Neutrophil (primary cell): Measurements from ENCODE around the gene PARP16.

ENCODE experiments used
- H3K27ac ChIP-seq: fragments of 200-600 bp; sonication (generic); 2 replicates; pipeline ENCODE4 v1.5.1; 2016; ENCODE audit warnings: mild to moderate bottlenecking, moderate library complexity
- H3K27me3 ChIP-seq: fragments of 200-600 bp; sonication (generic); 2 replicates; pipeline ENCODE4 v1.6.0; 2016; ENCODE audit warnings: mild to moderate bottlenecking
- H3K36me3 ChIP-seq: fragments of 200-600 bp; sonication (generic); 2 replicates; pipeline ENCODE4 v1.5.1; 2017
- H3K4me1 ChIP-seq, 2 experiments: fragments of 200-600 bp in 1 of 2; sonication (generic) in 1 of 2; 1 replicate in 1 of 2; 2 replicates in 1 of 2; pipeline versions ENCODE4 v1.5.1 to v1.6.1; 2013 to 2016; ENCODE audit warnings: low read depth in 1 of 2, low read length in 1 of 2, mild to moderate bottlenecking in 1 of 2, moderate library complexity in 1 of 2; ENCODE audit not compliant: control insufficient read depth in 1 of 2, insufficient read depth in 1 of 2
- H3K4me3 ChIP-seq, 2 experiments: fragments of 200-600 bp in 1 of 2; sonication (generic) in 1 of 2; 1 replicate in 1 of 2; 2 replicates in 1 of 2; pipeline ENCODE4 v1.5.1; 2013 to 2016; ENCODE audit warnings: low read depth in 1 of 2, low read length in 1 of 2, mild to moderate bottlenecking in 1 of 2, moderate library complexity in 1 of 2
- H3K9me3 ChIP-seq: fragments of 200-600 bp; sonication (generic); 2 replicates; pipeline ENCODE4 v1.5.1; 2016
- TF ChIP-seq, protein P1 (sequence below): fragments of 200-600 bp; sonication (generic); IDR thresholded peaks from 2 replicates; pipeline ENCODE4 v1.5.1; 2016; ENCODE audit warnings: antibody characterized with exemption

Gene PARP16

DNA sequence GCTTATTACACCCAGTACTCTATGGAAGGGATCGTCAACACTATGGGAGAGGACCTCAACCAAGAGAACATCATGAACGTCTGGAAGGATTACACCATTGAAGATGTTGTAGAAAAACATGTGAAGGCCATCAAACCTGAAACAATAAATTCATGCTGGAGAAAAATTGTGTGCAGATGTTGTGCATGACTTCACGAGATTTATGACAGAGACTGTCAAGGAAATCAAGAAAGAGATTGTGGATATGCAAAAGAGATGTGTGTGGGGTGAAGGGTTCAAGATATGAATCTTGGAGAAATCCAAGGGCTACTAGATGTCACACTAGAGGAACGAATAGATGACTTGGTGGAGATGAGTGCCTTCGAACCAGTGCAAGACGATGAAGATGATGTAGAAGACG lies 3.5 kb upstream of the PARP16 start:
- H3K9me3 ChIP-seq: no peaks in the 10 kb centered on the region
- H3K4me3 ChIP-seq: no peak overlapping the region
- no peaks in the 10 kb centered on the region for H3K27me3 ChIP-seq
- H3K4me1 ChIP-seq: peaks cover 75 to 79% of the 10 kb centered on the region in 2 experiments
- TF ChIP-seq, protein P1, sequence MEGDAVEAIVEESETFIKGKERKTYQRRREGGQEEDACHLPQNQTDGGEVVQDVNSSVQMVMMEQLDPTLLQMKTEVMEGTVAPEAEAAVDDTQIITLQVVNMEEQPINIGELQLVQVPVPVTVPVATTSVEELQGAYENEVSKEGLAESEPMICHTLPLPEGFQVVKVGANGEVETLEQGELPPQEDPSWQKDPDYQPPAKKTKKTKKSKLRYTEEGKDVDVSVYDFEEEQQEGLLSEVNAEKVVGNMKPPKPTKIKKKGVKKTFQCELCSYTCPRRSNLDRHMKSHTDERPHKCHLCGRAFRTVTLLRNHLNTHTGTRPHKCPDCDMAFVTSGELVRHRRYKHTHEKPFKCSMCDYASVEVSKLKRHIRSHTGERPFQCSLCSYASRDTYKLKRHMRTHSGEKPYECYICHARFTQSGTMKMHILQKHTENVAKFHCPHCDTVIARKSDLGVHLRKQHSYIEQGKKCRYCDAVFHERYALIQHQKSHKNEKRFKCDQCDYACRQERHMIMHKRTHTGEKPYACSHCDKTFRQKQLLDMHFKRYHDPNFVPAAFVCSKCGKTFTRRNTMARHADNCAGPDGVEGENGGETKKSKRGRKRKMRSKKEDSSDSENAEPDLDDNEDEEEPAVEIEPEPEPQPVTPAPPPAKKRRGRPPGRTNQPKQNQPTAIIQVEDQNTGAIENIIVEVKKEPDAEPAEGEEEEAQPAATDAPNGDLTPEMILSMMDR: no peak
- H3K27ac ChIP-seq: no peak overlapping the region
- H3K36me3 ChIP-seq: no peaks in the 10 kb centered on the region

DNA sequence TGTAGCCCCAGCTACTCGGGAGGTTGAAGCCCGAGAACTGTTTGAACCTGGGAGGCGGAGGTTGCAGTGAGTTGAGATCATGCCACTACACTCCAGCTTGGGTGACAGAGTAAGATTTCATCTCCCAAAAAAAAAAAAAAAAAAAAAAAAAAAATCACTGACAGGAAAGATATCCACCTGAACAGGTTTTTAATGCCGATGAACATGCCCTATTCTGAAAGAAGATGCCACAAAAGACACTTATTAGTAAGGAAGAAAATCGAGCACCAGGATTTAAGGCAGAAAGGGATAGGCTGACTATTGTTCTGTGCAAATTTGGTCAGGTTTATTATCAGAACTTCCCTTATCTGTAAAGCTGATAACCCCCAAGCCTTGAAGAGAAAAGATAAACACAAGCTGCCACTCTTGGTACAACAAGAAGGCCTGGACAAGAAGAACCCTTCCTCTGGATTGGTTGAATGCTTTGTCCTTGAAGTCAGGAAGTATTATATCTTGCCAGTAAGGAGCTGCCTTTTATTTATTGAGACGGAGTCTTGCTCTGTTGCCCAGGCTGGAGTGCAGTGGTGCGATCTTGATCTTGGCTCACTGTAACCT lies 2.7 kb upstream of the PARP16 start:
- TF ChIP-seq, protein P1: no peak
- Histone ChIP-seq H3K27ac (no peak overlapping the region), H3K9me3 (no peaks in the 10 kb centered on the region), H3K27me3 (no peaks in the 10 kb centered on the region), H3K36me3 (no peaks in the 10 kb centered on the region), H3K4me1 (peaks cover 73 to 77% of the 10 kb centered on the region in 2 experiments), H3K4me3 (no peak overlapping the region)

DNA sequence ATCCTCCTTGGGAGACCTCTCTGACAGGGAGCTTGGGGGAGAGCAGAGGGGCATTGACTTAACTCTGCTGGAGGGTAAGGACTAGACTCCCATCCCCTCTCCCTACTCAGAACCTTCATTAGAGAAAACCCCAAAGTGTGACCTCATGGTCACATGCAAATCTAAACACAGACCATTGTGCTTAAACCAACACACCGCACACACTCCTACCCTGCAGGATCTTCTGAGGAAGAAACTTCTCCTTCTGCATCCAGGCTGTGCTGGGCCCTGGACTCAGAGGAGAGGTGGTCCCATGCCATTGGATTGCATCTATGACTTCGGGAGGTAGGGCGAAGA lies 805 bp upstream of the PARP16 start:
- peaks cover 4% of the 10 kb centered on the region for H3K36me3 ChIP-seq
- peak overlapping the region; percentile 80 to 85 for H3K4me3 ChIP-seq
- no peaks in the 10 kb centered on the region for H3K27me3 ChIP-seq

DNA sequence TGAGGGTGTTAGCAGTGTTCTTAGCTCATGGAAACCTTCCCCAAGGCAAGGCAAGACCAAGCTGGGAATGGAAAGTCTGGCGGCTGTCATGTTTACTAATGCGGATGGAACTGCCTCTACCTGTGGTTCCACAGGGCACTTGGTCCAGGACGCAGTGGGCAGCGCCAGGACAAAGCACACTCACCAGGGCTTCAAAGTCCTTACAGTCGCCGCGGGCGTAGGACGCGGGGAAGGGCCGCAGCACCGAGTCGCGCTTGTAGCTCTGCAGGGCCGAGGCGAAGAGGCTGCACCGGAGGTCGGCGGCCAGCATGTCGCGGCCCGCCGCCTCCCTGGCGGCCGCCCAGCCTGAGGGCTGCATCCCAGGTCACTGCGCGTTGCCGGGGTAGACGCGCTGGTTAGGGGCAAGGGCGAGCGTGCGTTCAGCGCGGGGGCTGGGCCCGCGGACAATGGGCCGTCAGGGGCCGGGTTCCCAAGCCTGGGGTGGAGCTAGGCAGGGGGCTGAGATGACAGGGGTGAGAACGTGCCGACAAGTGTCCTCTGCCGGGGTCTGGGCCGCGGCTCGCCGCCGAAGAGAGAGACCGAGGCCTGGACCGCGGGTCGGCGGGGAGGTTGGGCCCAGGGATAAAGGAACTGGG lies 497 bp downstream of the PARP16 start:
- peaks cover 4% of the 10 kb centered on the region for H3K36me3 ChIP-seq
- H3K9me3 ChIP-seq: no peaks in the 10 kb centered on the region
- peaks cover 41 to 57% of the 10 kb centered on the region in 2 experiments for H3K4me1 ChIP-seq
- peak overlapping the region; percentile 84 for H3K27ac ChIP-seq
- H3K27me3 ChIP-seq: no peaks in the 10 kb centered on the region
- H3K4me3 ChIP-seq: peak overlapping the region; percentile 80 to 85
- TF ChIP-seq, protein P1: no peak

More for the DNA sequence above, 805 bp upstream of the PARP16 start:
- no peaks in the 10 kb centered on the region for H3K9me3 ChIP-seq
- peak overlapping the region; percentile 84 for H3K27ac ChIP-seq
- H3K4me1 ChIP-seq: peaks cover 54 to 70% of the 10 kb centered on the region in 2 experiments
- TF ChIP-seq, protein P1: no peak

DNA sequence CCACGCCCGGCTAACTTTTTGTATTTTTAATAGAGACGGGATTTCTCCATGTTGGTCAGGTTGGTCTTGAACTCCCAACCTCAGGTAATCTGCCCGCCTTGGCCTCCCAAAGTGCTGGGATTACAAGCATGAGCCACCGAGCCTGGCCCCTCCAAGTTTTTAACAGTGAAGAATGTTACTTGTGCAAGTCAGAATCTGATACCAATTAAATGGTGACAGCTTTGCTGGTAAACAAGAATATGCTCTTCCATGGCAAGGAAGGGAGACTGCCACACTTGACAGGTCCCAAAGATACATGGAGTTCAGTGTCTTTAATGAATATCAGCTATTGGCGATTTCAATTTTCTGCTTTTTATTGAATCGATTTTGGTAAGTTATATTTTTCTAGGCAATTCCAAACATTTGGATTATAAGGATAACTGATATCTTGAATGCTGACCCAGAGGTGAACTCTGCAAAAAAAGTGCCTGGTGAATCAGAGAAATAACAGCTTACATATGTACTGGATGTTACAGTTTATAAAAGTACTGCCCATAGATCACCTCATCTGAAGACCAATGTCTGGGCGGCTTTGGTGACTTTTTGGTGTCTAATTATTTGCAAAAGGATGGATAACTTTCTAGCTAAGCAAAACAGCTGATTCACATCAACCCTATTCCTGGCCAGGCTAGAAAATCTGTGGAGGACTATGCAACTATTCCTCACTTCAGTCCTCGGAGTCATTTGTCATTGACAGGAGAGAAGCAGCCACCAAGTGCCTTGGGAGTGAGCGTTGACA lies 1.2 kb downstream of the PARP16 start:
- TF ChIP-seq, protein P1: no peak
- H3K4me1 ChIP-seq: peaks cover 39 to 53% of the 10 kb centered on the region in 2 experiments
- peak overlapping the region; percentile 80 to 85 for H3K4me3 ChIP-seq
- peaks cover 4% of the 10 kb centered on the region for H3K36me3 ChIP-seq
- no peaks in the 10 kb centered on the region for H3K9me3 ChIP-seq
- H3K27me3 ChIP-seq: no peaks in the 10 kb centered on the region
- H3K27ac ChIP-seq: peak overlapping the region; percentile 84
